Activated CD4-positive, alpha-beta T cell treated with anti-CD3 and anti-CD28 coated beads, Interleukin-2, amount 50 U/mL, for 24 hours (primary cell): ENCODE measurements around the gene NDRG2.
"Not testable (repeated sequence)": the region's sequence is repeated elsewhere in the genome, so short reads cannot be mapped to it uniquely, and the experiment has no call there.

ENCODE experiments used
- DNase-seq, 2 donors: peaks; one replicate each; pipeline ENCODE4 v3.0.0-alpha.2; 2020; ENCODE audit warnings: low read depth in 1 of 2, low spot score in 1 of 2

NDRG2 gene

DNA sequence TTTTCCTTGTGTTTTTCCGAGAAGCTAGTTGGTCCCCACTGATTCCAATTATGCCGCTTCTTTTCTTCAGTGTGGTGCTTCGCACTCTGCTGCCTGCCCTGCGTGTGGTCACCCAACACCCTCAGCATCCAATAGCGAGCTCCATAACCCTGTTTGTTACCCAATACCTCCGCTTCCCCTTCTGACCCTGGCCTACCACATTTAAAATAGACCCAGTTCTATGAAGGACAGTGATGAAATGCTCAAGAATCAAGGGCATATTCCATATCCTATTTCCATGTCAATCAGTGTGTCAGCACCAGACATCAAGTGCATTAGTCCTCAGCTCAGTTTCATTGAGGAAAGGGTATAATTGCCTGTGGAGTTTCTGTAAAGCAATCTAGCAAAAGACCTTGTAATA is 9.5 kb downstream of the NDRG2 start:
- no peak for DNase-seq

GRCh38 chr14:21014761-21015190 is 10.1 kb downstream of the NDRG2 start:
- DNase-seq, result peak; percentile 72 to 81

DNA sequence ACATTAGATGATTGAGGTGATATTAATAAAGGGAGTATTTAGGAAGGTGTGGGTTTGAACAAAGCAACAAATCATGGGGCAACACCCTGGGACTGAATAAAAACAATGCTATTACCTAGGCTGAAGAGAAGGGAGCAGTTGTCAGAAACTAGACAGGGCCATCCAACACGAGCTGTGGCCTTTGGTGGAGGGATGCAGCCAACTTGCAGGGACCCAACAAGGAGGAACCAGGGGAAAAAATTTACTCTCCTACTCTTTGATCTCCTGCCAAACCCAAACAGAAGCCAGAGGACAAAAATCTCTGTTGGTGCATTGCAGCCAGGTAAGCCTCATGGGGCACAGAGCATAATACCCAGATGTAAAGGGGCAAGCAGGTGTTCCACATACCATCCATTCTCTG is 13.7 kb downstream of the NDRG2 start:
- DNase-seq, result no peak

GRCh38 chr14:21009721-21010120 is 15.1 kb downstream of the NDRG2 start:
- not testable (repeated sequence) for DNase-seq

DNA sequence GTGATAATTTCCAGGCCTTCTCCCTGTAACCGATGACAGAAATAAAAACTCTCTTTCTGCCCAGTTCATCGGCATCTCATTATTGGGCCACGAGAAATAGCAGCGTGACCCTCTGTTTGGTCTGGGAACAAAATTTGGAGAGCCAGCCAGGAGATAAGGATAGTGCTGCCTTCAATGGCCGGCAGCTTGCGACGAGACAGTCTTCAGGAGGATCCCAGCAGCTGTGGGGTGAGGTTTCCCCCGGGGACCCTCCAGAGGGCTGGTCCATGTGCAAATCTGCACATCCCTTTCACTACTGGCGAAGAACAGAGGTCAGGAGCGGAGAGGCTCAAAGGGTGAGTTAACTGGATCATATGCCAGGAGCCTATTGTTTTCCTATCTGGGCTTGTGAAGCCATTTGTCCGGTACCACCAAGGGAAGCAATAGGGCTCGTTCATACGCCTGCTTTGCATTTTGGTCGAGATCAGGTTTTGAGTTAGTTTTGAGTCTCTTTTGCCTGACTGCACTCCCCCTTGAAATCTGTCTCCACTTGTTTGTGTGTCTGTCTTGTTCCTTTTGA is 21.0 kb downstream of the NDRG2 start:
- DNase-seq, result no peak

DNA sequence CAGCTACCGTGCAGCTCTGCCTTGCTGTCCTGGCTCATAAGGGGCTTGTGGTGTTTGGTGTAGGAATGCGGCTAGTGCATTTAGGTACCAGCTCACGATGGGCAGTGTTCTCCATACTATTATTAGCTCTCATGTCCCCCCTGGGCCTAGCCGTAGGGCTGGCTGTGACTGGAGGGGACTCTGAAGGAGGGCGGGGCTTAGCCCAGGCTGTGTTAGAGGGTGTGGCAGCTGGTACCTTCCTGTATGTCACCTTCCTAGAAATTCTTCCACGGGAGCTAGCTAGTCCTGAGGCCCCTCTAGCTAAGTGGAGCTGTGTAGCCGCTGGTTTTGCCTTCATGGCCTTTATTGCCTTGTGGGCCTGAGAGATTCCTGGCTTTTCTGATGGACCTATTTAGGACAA is 23.6 kb downstream of the NDRG2 start:
- DNase-seq, result no peak

DNA sequence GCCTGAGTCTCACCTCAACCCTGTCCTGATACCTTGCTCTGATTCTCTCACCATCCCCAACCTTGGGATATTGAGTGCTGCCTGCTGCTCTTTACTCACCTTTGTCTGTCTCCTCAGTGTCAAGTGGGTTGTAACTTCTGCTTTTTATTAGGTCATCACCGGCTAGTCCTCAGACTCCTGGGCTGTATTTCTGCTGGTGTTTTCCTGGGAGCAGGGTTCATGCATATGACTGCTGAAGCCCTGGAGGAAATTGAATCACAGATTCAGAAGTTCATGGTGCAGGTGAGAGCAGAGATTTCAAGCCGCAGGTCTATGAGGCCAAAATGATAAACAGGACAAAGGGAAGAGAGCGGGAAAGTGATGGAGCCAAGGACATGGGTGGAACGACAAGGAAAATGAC is 25.3 kb downstream of the NDRG2 start:
- no peak for DNase-seq

- DNase-seq, result no peak
Measured at GRCh38 chr14:20998674-20999366, 26.0 kb downstream of the NDRG2 start, which contains the start of gene SLC39A2. Gene SLC39A2, plus strand, starts transcription at chr14:20999293. Its CDS starts 154 bp downstream, at chr14:20999447.

DNA sequence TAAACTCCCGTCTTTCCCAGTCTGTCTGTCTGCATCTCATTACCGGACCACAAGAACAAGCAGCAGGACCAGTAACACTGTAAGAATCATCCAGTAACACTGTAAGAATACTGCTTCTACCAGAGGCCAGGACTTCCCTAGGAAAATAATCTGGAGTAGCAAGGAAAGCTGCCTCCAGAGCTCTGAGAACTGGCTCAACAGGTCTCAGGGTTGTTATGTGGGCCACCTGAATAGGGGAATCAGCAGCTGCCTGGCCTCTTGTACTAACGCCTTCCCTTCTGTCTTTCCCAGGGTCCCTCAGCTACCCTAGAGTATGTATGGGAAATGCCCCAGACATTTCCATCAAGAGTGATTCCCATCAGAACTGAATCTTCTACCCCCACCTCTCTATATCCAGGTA is 26.7 kb downstream of the NDRG2 start:
- no peak for DNase-seq

- no peak for DNase-seq
Measured at GRCh38 chr14:20997564-20997963, 27.3 kb downstream of the NDRG2 start.

- DNase-seq, result no peak
Measured at GRCh38 chr14:20997115-20997514, 27.7 kb downstream of the NDRG2 start.

- no peak for DNase-seq
Measured at GRCh38 chr14:20996521-20996920, 28.3 kb downstream of the NDRG2 start.

DNA sequence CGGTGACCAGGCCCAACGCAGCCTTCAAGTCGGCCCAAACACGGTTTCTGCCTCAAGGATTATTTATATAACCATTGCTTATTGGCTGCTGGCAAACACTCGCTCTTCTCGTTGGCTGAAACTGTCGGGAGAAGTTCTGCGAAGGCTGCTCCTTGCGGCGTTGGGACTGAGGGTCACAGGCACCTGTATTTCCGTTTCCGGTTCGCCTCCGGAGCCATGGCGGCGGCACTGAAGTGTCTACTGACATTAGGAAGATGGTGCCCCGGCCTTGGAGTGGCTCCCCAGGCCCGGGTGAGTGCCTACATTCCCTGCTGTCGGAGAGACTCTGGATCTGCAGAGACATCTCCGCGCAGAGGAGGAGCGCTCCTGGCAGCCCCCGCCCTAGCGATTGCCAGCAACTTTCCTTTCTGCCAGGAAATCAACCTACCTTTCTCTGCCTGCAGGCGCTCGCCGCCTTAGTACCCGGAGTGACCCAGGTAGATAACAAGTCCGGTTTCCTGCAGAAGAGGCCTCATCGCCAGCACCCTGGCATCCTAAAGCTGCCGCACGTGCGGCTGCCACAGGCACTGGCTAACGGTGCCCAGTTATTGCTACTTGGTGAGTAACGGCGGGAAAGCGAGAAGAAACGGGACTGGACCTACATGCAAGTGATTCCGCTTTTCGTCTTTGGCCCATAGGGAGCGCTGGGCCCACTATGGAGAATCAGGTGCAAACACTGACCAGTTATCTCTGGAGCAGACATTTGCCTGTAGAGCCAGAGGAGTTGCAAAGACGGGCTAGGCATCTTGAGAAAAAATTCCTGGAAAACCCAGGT is 34.9 kb downstream of the NDRG2 start, which contains the start of gene METTL17:
TSS of gene METTL17 (plus strand) at position 194 of the 814 bp plus-strand sequence. CDS start at position 217, 23 bp downstream.
- peak; percentile 73 to 85 for DNase-seq

GRCh38 chr14:20989471-20989786 is 35.4 kb downstream of the NDRG2 start:
- no peak for DNase-seq

DNA sequence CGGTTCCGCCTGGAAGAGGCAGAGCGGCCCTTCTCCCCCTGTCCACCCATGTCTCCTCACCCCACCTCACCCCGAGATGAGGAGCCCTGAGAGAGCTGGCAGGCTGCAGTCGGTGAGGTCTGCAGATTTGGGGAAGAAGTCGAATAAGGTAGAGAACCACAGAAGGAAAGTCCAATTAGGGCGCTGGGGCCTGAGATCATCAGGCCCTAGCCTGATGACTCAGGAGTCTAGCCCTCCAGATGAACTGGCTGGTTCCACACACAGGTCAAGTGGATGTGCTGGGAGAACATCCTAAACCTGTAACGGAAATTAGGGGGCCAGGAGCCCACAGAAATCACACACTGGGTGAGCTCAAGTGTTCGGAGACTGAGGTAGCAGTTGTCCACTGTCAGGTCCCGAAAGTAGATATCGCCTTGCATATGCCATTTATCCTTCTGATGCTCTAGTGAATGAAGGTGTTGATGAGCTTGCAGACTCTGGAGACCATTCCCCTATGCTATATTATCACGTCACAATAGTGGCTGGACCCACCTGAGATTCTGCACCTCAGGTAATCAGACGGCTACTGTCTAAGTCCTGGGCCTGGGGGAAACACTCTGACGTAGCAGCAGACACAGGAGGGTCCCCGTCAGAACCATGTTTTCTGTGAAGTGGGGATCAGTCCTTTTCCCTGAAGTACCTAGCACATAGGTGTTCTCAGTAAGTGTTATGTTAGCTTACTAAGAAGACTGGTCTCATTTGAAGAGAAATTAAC is 36.0 kb downstream of the NDRG2 start:
- DNase-seq, result no peak

DNA sequence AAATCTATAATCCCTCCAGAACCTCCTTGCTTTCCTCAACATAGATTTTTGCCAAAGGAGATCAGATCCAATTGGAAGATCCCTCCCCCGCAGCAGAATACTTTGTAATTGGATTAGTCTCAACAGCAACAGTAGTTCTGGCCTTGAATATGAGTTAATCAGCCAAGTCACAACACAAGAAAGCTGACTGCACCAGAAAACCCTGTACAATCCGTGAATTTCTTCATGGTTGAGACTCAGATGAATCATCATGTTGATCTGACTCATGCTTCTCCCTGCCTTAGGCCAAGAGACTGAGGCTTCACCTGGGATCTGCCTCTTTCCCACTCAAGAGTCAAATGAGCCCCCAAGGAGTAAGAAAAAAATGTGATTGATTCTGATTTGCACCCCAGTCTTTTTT is 38.0 kb downstream of the NDRG2 start:
- DNase-seq, result no peak

- not testable (repeated sequence) for DNase-seq
Measured at GRCh38 chr14:20985650-20986049, 39.2 kb downstream of the NDRG2 start.

DNA sequence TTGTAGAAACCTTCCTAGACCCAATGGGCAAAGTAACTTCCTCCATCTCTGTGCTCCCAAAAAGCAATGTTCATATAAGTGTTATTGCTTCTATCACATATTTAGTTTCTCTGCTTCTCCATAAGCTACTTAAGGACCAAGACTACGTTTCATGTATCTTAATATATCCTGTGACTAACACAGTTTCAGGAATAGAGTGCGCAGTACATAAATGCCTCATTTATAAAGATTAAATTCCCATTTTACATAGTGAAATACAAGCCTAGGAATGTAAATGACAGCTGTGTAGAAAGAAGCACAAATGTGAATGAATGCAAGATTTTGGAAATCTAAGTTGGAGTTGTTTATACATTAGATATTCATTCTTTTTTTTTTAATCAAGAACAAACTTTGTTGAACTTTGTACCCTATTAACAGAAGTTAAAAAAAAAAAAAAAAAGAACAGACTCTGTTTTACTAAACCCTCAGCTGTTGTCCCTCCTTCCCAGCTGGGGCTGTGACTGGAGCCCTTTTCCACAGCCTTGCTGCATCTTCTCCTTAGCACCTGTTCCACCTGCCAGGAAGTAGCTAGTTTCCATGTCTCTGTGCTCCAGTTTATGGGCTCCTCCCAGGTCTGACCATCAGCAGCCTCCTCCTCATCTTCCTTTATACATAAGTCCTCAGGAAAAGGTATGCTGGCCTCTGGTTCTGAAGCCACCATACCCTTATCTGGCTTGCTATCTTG is 42.1 kb downstream of the NDRG2 start:
- no peak for DNase-seq

DNA sequence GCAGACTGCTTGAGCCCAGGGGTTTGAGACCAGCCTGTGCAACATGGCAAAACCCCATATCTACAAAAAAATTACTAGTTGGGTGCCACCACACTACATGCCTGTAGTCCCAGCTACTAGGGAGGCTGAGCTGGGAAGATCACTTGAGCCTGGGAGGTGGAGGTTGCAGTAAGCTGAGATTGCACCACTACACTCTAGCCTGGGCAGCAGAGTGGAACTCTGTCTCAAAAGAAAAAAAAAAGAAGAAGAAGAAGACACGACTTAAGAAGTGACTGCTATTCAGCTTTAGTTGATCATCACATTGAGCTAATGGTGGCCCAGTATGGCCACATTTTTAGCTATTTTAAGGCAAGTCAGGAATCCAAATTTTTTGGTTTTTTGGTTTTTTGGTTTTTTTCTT is 44.0 kb downstream of the NDRG2 start:
- no peak for DNase-seq

DNA sequence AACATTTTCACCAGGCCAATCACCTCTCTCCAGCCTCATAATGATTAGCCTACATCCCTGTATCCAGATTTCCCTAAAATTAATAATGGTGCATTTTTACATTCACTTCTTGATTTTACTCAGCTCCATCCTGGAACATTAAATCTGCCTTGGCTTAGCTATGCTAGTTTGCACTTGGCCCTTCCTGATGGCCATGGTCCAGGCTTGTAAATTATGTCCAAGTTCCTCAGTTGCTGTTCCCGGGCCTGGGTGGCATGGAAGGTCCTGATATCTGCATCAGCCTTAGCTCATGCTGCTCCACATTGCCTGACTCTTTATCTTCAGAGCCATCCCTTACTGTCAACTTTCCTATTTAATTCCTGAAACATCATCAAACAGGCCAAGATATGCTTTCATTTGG is 46.2 kb downstream of the NDRG2 start:
- DNase-seq, result no peak

DNA sequence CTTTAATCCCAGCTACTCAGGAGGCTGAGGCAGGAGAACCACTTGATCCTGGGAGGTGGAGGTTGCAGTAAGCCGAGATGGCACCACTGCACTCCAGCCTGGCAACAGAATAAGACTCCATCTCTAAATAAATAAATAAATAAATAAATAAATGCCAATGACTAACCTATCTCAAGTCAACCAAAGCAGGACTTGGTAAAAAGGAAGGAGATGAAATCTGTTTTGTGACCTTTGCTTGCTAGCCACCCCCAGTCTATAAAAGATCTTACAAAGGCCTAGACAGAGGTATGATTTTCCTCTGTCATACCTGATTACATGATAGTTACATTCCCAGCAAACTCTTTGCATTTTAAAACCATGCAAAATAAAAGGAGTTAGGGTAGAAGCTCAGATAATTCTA is 48.6 kb downstream of the NDRG2 start:
- no peak for DNase-seq
